ENCODE results near the gene COQ3.
A peak's percentile ranks its signal among the peaks of the same experiment; 100 is the strongest.

Gene COQ3

GRCh38 chr6:99330159-99330558 lies 63.8 kb downstream of the COQ3 start:
- DNase-seq: peak; percentile 86

DNA sequence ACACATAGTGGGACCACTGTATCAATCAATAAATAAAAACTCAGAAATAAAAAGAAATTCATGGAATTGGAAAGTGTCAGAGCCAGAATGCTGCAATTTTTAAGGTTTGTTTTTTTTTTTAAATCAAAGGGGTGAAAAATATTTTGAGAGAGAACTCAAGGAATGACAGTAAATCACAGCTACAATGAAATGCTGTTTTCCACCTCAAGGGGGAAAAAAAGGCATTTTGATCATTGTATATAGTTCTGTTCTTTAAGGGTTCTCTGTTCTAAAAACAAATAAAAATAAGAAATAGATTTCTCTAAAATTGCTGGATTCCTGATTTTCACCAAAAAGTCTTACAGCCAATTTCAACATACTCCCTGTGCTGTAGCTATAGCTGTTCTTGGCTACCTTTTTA lies 69.0 kb downstream of the COQ3 start:
- DNase-seq: no peak

Data from activated CD4-positive, alpha-beta T cell treated with anti-CD3 and anti-CD28 coated beads, Interleukin-2, amount 50 U/mL, for 16 hours (primary cell).